HG03108 (cell line): ENCODE measurements around the gene CDC5L.

ENCODE experiments used
- ATAC-seq: cut with Tn5 transposase; IDR thresholded peaks from one replicate; pipeline ENCODE4 v1.9.1; 2021; ENCODE audit warnings: moderate library complexity; ENCODE audit not compliant: unreplicated experiment

Gene CDC5L

GRCh38 chr6:44495036-44495901 is 107.8 kb downstream of the CDC5L start:
- no peak for ATAC-seq

GRCh38 chr6:44496665-44497369 is 109.3 kb downstream of the CDC5L start:
- no peak for ATAC-seq

- ATAC-seq, result no peak
Observed at GRCh38 chr6:44497807-44498206, 110.3 kb downstream of the CDC5L start.

GRCh38 chr6:44498436-44498835 is 110.9 kb downstream of the CDC5L start:
- no peak for ATAC-seq

GRCh38 chr6:44499609-44500008 is 112.1 kb downstream of the CDC5L start:
- no peak for ATAC-seq
